Small intestine (tissue), 7 donors: ENCODE data around the gene RBM25. TPM values are rescaled to one million over a fixed set of nuclear protein-coding genes. Genes with fewer than 3 reads are reported as not detected.

Experiments used
- DNase-seq, 2 donors: peaks; one replicate each; pipeline versions ENCODE4 v3.0.0 to v3.0.0-alpha.2; 2013
- FAIRE-seq: peaks from 2 replicates; lab custom pipeline; 2012; peaks lifted over from hg19 to GRCh38; lab: Jason Lieb, UNC
- H3K27ac ChIP-seq, 3 donors: one replicate each; pipeline ENCODE4 v1.5.1; 2013; ENCODE audit warnings: low read length in 2 of 3, mild to moderate bottlenecking in 2 of 3, control low read depth in 1 of 3, inconsistent platforms in 1 of 3, low read depth in 1 of 3, moderate library complexity in 1 of 3
- H3K27me3 ChIP-seq, 3 donors: one replicate each; pipeline ENCODE4 v1.6.1; 2013; ENCODE audit warnings: low read length in 3 of 3, inconsistent platforms in 1 of 3; ENCODE audit not compliant: control insufficient read depth in 3 of 3, insufficient read depth in 3 of 3
- H3K36me3 ChIP-seq, 3 donors: one replicate each; pipeline ENCODE4 v1.6.1; 2013; ENCODE audit warnings: low read length in 3 of 3, inconsistent platforms in 1 of 3, low read depth in 1 of 3, mild to moderate bottlenecking in 1 of 3, moderate library complexity in 1 of 3; ENCODE audit not compliant: control insufficient read depth in 3 of 3, insufficient read depth in 2 of 3
- H3K4me1 ChIP-seq, 3 donors: one replicate each; pipeline ENCODE4 v1.6.1; 2013; ENCODE audit warnings: low read length in 2 of 3, inconsistent platforms in 1 of 3, low read depth in 1 of 3, mild to moderate bottlenecking in 1 of 3, moderate library complexity in 1 of 3; ENCODE audit not compliant: control insufficient read depth in 3 of 3, insufficient read depth in 2 of 3
- H3K4me3 ChIP-seq, 3 donors: one replicate each; pipeline ENCODE4 v1.5.1; 2013; ENCODE audit warnings: low read length in 3 of 3, control low read depth in 1 of 3, inconsistent platforms in 1 of 3, low read depth in 1 of 3, mild to moderate bottlenecking in 1 of 3, moderate library complexity in 1 of 3
- H3K9me3 ChIP-seq, 2 donors: one replicate each; pipeline ENCODE4 v1.6.1; 2013; ENCODE audit warnings: low read depth in 1 of 2, low read length in 1 of 2; ENCODE audit not compliant: control insufficient read depth in 2 of 2, insufficient read depth in 1 of 2
- WGBS, 3 donors: extraction: QIAGEN DNeasy Blood & Tissue Kit; methylation state at CpG; one replicate each; pipeline ENCODE4 v1.1.7; 2013; 5-methylcytosine and 5-hydroxymethylcytosine counted together
- polyA plus RNA-seq, 4 donors: library from polyadenylated mRNA; stranded (reverse) in 3 of 4; unstranded in 1 of 4; fragments of 200-250 nt in 3 of 4; fragments of 120-200 nt in 1 of 4; gene quantifications; one replicate each; pipeline versions ENCODE4 v1.2.1 to v1.2.3, GENCODE V29; 2013
- donor health status: healthy with polysubstance abuse.
- donor health status: control.
- donor health status: control.
- donor health status: Bipolar disorder and iron deficiency.
- donor health status: healthy.

The RBM25 gene
- polyA plus RNA-seq, 4 donors = 25.1 to 104 (median 40.7) TPM

- WGBS, 3 donors = 61 to 66% (median 65%) methylated on average over 3 of the region's 3 CpGs
- DNase-seq (peak; percentile 23 to 34), FAIRE-seq (no peak)
- Histone ChIP-seq H3K27me3 (no peaks in the 10 kb centered on the region), H3K9me3 (no peaks in the 10 kb centered on the region), H3K4me3 (no peak overlapping the region), H3K27ac (no peak overlapping the region), H3K4me1 (no peaks in the 10 kb centered on the region), H3K36me3 (peaks cover 17 to 51% (median 42%) of the 10 kb centered on the region in 3 donors)
Measured at GRCh38 chr14:73173092-73173735, 114.9 kb downstream of the RBM25 start.

Other genes starting within 250 kb of the RBM25 start
- gene DPF3, start 164.4 kb upstream of the RBM25 start, polyA plus RNA-seq = 1 to 10 TPM; 1.0 to 2.4 (median 1.5) TPM
- 10 to 100 TPM in 2 of 4 donors, 1 to 10 TPM in 2; 4.6 to 16.8 (median 8.5) TPM for gene DCAF4, start 132.1 kb upstream of the RBM25 start, polyA plus RNA-seq
- 10 to 100 TPM in 3 of 4 donors, 1 to 10 TPM in 1; 6.4 to 15.4 (median 10.3) TPM for gene ZFYVE1, start 31.4 kb upstream of the RBM25 start, polyA plus RNA-seq
- 100 to 1,000 TPM in 1 of 4 donors, 10 to 100 TPM in 3; 24.4 to 138 (median 35.4) TPM for gene PSEN1, start 78.0 kb downstream of the RBM25 start, polyA plus RNA-seq
- gene PAPLN, start 179.0 kb downstream of the RBM25 start, polyA plus RNA-seq = 10 to 100 TPM in 1 of 4 donors, 1 to 10 TPM in 2, under 1 TPM in 1; 0.45 to 59.2 (median 2.0) TPM